Measurements from ENCODE around the gene ATG4A. TPM values are rescaled to one million over a fixed set of nuclear protein-coding genes. Genes with fewer than 3 reads are reported as not detected.

ATG4A gene
- total and polyA plus RNA-seq, 2 experiments from 2014 or later: 8.2 to 11.5 TPM

- no peak overlapping the region for H3K27ac ChIP-seq
- H3K9ac ChIP-seq: no peak overlapping the region
- H4K20me1 ChIP-seq (ENCODE audit: insufficient read depth): no peaks in the 10 kb centered on the region
- DNase-seq: no peak
- no peaks in the 10 kb centered on the region for H3K9me2 ChIP-seq (ENCODE audit: insufficient read depth)
- no peak overlapping the region for H3K4me3 ChIP-seq
- no peak overlapping the region for H2AFZ ChIP-seq
- TF ChIP-seq EZH2phosphoT487 (IDR thresholded peaks at IDR 0.05; ENCODE audit: insufficient read depth, low read depth) (no peak), EZH2 (IDR thresholded peaks at IDR 0.05; ENCODE audit: insufficient read depth, poor library complexity, severe bottlenecking) (no peak)
- H3K79me2 ChIP-seq (ENCODE audit: insufficient read depth): no peaks in the 10 kb centered on the region
- no peaks in the 10 kb centered on the region for H3K4me1 ChIP-seq (ENCODE audit: insufficient read depth)
- H3K36me3 ChIP-seq (ENCODE audit: low read depth): no peaks in the 10 kb centered on the region
- in situ Hi-C loops (cut with MboI): no loop called here
- H3K9me3 ChIP-seq (ENCODE audit: low read depth): no peaks in the 10 kb centered on the region
- no peaks in the 10 kb centered on the region for H3F3A ChIP-seq (ENCODE audit: insufficient read depth)
- H3K4me2 ChIP-seq (ENCODE audit: unreplicated experiment): no peak overlapping the region
- H3K27me3 ChIP-seq (replicated peaks; ENCODE audit: insufficient read depth): no peaks in the 10 kb centered on the region
- 25 to 42% methylated on average over 5 of the region's 7 CpGs for WGBS, 2 experiments (ENCODE audit: low coverage in 1 of 2, low lambda C conversion rate in 2 of 2, missing lambda C conversion rate in 2 of 2)
These were observed 86.5 kb downstream of the ATG4A start for GRCh38 chrX:108178143-108178498.

- in situ Hi-C loops (cut with MboI): no loop called here
- Histone ChIP-seq H3F3A (ENCODE audit: insufficient read depth) (0 out of 2 replicates have a peak, but pooled peaks cover 6% of the 10 kb centered on the region), H3K4me1 (ENCODE audit: insufficient read depth) (no peaks in the 10 kb centered on the region), H3K4me3 (no peak overlapping the region), H3K9me3 (ENCODE audit: low read depth) (no peaks in the 10 kb centered on the region), H3K27ac (no peak overlapping the region), H3K27me3 (replicated peaks; ENCODE audit: insufficient read depth) (no peaks in the 10 kb centered on the region), H3K36me3 (ENCODE audit: low read depth) (no peaks in the 10 kb centered on the region), H2AFZ (no peak overlapping the region), H3K9ac (no peak overlapping the region), H3K79me2 (ENCODE audit: insufficient read depth) (no peaks in the 10 kb centered on the region), H3K9me2 (ENCODE audit: insufficient read depth) (no peaks in the 10 kb centered on the region), H3K4me2 (ENCODE audit: unreplicated experiment) (no peak overlapping the region), H4K20me1 (ENCODE audit: insufficient read depth) (no peaks in the 10 kb centered on the region)
- TF ChIP-seq EZH2phosphoT487 (IDR thresholded peaks at IDR 0.05; ENCODE audit: insufficient read depth, low read depth) (no peak), EZH2 (IDR thresholded peaks at IDR 0.05; ENCODE audit: insufficient read depth, poor library complexity, severe bottlenecking) (no peak)
- 22 to 26% methylated on average over 4 of the region's 4 CpGs for WGBS, 2 experiments (ENCODE audit: low coverage in 1 of 2, low lambda C conversion rate in 2 of 2, missing lambda C conversion rate in 2 of 2)
- DNase-seq: peak; percentile 55
These were observed 95.2 kb downstream of the ATG4A start for GRCh38 chrX:108186811-108187210.

DNA sequence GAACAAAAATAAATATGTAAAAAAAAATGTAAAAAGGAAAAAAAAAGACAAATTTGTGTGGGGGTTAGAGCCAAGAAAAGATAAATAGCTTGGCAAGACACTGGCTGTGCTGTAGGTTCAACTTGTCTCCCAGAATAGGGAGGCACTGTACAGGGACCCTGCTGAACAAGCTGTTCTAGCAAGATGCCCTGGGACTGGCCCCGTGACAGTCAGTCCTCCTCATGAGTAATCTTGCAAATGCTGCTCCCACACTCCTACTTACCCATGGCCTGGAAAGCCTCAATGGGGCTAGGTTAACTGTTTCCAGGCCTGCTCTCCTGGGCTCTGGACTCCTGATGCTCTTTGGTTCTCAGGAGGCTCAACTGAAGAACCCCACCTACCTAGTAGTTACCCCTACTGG is 106.8 kb downstream of the ATG4A start:
- H3K9me2 ChIP-seq (ENCODE audit: insufficient read depth): no peaks in the 10 kb centered on the region
- no peak overlapping the region for H3K4me2 ChIP-seq (ENCODE audit: unreplicated experiment)
- H3K4me1 ChIP-seq (ENCODE audit: insufficient read depth): no peaks in the 10 kb centered on the region
- H3K9ac ChIP-seq: no peak overlapping the region
- in situ Hi-C loops (cut with MboI): no loop called here
- no peaks in the 10 kb centered on the region for H3K27me3 ChIP-seq (replicated peaks; ENCODE audit: insufficient read depth)
- no peaks in the 10 kb centered on the region for H3K9me3 ChIP-seq (ENCODE audit: low read depth)
- H3K27ac ChIP-seq: no peak overlapping the region
- no peaks in the 10 kb centered on the region for H3F3A ChIP-seq (ENCODE audit: insufficient read depth)
- 11 to 17% methylated on average over 1 of the region's 1 CpG for WGBS, 2 experiments (ENCODE audit: low coverage in 1 of 2, low lambda C conversion rate in 2 of 2, missing lambda C conversion rate in 2 of 2)
- H2AFZ ChIP-seq: no peak overlapping the region
- TF ChIP-seq EZH2 (IDR thresholded peaks at IDR 0.05; ENCODE audit: insufficient read depth, poor library complexity, severe bottlenecking): no peak
- TF ChIP-seq EZH2phosphoT487 (IDR thresholded peaks at IDR 0.05; ENCODE audit: insufficient read depth, low read depth): no peak
- no peaks in the 10 kb centered on the region for H3K36me3 ChIP-seq (ENCODE audit: low read depth)
- DNase-seq: peak; percentile 44
- no peak overlapping the region for H3K4me3 ChIP-seq
- no peaks in the 10 kb centered on the region for H3K79me2 ChIP-seq (ENCODE audit: insufficient read depth)
- H4K20me1 ChIP-seq (ENCODE audit: insufficient read depth): no peaks in the 10 kb centered on the region

- 8 to 11% methylated on average over 2 of the region's 2 CpGs for WGBS, 2 experiments (ENCODE audit: low coverage in 1 of 2, low lambda C conversion rate in 2 of 2, missing lambda C conversion rate in 2 of 2)
- H4K20me1 ChIP-seq (ENCODE audit: insufficient read depth): no peaks in the 10 kb centered on the region
- no peak overlapping the region for H3K4me2 ChIP-seq (ENCODE audit: unreplicated experiment)
- peak; percentile 5 for DNase-seq
- H3F3A ChIP-seq (ENCODE audit: insufficient read depth): no peaks in the 10 kb centered on the region
- H3K9me3 ChIP-seq (ENCODE audit: low read depth): no peaks in the 10 kb centered on the region
- no peaks in the 10 kb centered on the region for H3K36me3 ChIP-seq (ENCODE audit: low read depth)
- no peak overlapping the region for H3K27ac ChIP-seq
- no peaks in the 10 kb centered on the region for H3K9me2 ChIP-seq (ENCODE audit: insufficient read depth)
- no peak for TF ChIP-seq EZH2phosphoT487 (IDR thresholded peaks at IDR 0.05; ENCODE audit: insufficient read depth, low read depth)
- TF ChIP-seq EZH2 (IDR thresholded peaks at IDR 0.05; ENCODE audit: insufficient read depth, poor library complexity, severe bottlenecking): no peak
- H2AFZ ChIP-seq: no peak overlapping the region
- H3K9ac ChIP-seq: no peak overlapping the region
- no peaks in the 10 kb centered on the region for H3K27me3 ChIP-seq (replicated peaks; ENCODE audit: insufficient read depth)
- no peaks in the 10 kb centered on the region for H3K4me1 ChIP-seq (ENCODE audit: insufficient read depth)
- H3K79me2 ChIP-seq (ENCODE audit: insufficient read depth): no peaks in the 10 kb centered on the region
- H3K4me3 ChIP-seq: no peak overlapping the region
- in situ Hi-C loops (cut with MboI): no loop called here
These were observed 107.5 kb downstream of the ATG4A start for GRCh38 chrX:108199041-108199440.

DNA sequence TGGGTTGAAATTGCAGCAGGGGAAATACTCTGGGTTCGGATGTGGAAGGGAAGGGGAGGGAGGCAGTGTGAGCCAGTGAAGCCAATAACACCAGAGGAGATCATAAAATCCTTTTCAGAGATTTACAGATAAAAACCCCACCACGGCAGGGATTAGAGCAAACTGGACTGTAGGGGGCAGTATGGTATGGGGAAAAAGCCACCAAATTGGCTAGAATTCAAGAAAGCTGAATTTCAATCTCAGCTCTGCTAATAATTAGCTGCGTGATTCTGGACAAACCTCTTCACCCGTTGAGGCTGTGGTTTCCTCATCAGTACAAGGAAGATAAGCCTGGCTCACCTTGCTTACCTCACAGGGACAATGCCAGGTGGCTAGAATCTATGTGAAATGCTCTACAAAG is 108.1 kb downstream of the ATG4A start:
- in situ Hi-C loops (cut with MboI): no loop called here

More for the DNA sequence above, 108.1 kb downstream of the ATG4A start:
- Histone ChIP-seq H3K9me2 (ENCODE audit: insufficient read depth) (no peaks in the 10 kb centered on the region), H3K79me2 (ENCODE audit: insufficient read depth) (no peaks in the 10 kb centered on the region), H3K27me3 (replicated peaks; ENCODE audit: insufficient read depth) (no peaks in the 10 kb centered on the region), H3F3A (ENCODE audit: insufficient read depth) (no peaks in the 10 kb centered on the region), H3K9me3 (ENCODE audit: low read depth) (no peaks in the 10 kb centered on the region), H4K20me1 (ENCODE audit: insufficient read depth) (no peaks in the 10 kb centered on the region), H3K36me3 (ENCODE audit: low read depth) (no peaks in the 10 kb centered on the region), H2AFZ (no peak overlapping the region), H3K4me1 (ENCODE audit: insufficient read depth) (no peaks in the 10 kb centered on the region), H3K9ac (no peak overlapping the region), H3K27ac (no peak overlapping the region), H3K4me2 (ENCODE audit: unreplicated experiment) (no peak overlapping the region), H3K4me3 (no peak overlapping the region)
- DNase-seq: peak; percentile 53
- 0 to 3% methylated on average over 4 of the region's 4 CpGs for WGBS, 2 experiments (ENCODE audit: low coverage in 1 of 2, low lambda C conversion rate in 2 of 2, missing lambda C conversion rate in 2 of 2)
- TF ChIP-seq EZH2phosphoT487 (IDR thresholded peaks at IDR 0.05; ENCODE audit: insufficient read depth, low read depth) (no peak), EZH2 (IDR thresholded peaks at IDR 0.05; ENCODE audit: insufficient read depth, poor library complexity, severe bottlenecking) (no peak)

Data from GM23248 (cell line).